ENCODE data around the gene MPDU1.
A peak's percentile ranks its signal among the peaks of the same experiment; 100 is the strongest.

Gene MPDU1

GRCh38 chr17:7633093-7633492, 49.4 kb downstream of the MPDU1 start:
- DNase-seq (ENCODE audit: extremely low read depth, low read depth) = no peak
- no peak for TF ChIP-seq CTCF (IDR thresholded peaks at IDR 0.05; ENCODE audit: low read depth, low read length)

GRCh38 chr17:7634384-7634783, 50.7 kb downstream of the MPDU1 start:
- TF ChIP-seq CTCF (IDR thresholded peaks at IDR 0.05; ENCODE audit: low read depth, low read length) = peak; percentile 54
- DNase-seq (ENCODE audit: extremely low read depth, low read depth) = no peak

GRCh38 chr17:7636163-7636562, 52.5 kb downstream of the MPDU1 start:
- no peak for TF ChIP-seq CTCF (IDR thresholded peaks at IDR 0.05; ENCODE audit: low read depth, low read length)
- no peak for DNase-seq (ENCODE audit: extremely low read depth, low read depth)
